ENCODE measurements around the gene SIGLEC14. TPM values are rescaled to one million over a fixed set of nuclear protein-coding genes. Genes with fewer than 3 reads are reported as not detected.

The SIGLEC14 gene
- total and polyA plus RNA-seq, 2 donors (not counting 3 experiments of a cell fraction or from before 2014, with no cell fraction given): 0.10 TPM; not detected in 1

DNA sequence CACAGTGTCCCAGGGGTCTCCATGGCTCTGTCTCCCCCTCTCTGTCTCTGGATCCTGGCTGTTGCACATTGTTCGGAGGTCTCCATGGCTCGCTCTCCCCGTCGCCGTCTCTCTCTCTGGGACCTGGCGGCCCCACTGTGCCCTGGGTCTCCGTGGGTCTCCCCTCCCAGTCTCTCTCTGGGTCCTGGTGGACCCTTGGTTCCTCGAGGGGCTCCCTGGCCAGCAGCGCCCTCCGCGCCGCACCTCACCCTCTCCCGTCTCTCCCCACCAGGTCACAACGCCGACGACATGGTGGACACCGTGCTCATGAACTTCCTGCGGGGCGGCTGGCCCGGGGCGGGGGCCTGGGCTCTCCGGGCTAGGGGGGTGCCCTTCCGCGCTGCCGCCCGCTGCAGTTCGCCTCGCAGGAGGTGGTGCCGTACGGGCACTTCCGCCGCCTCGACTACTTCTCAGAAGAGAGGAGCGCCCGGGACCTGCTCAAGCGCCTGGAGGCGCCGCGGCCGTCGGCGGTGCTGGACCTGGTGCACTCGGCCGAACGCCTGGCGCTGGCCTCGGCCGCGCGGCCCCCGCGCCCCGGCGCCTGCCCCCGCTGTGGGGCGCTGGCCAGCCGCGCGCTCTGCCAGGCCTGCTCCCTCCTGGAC, 45.6 kb downstream of the SIGLEC14 start:
- H3K4me3 ChIP-seq (replicated peaks in 1 of 3; ENCODE audit: insufficient read depth in 1 of 3, low read depth in 1 of 3, low read length in 3 of 3): no peak overlapping the region
- TF ChIP-seq MYC (IDR thresholded peaks at IDR 0.05; ENCODE audit: low read depth, low read length) (no peak), EZH2 (IDR thresholded peaks at IDR 0.05; ENCODE audit: borderline replicate concordance, low read depth, low read length, severe bottlenecking) (peak; percentile 54)
- H3K27ac ChIP-seq (ENCODE audit: insufficient read depth, low read depth, low read length): no peak overlapping the region
- H3K27me3 ChIP-seq (ENCODE audit: control insufficient read depth in 2 of 2, insufficient read depth in 2 of 2, low read length in 2 of 2): peaks cover 5 to 16% of the 10 kb centered on the region in 2 experiments
- no peaks in the 10 kb centered on the region for H3K9me3 ChIP-seq (replicated peaks; ENCODE audit: control insufficient read depth, insufficient read depth, low read length)
- no peak for DNase-seq (ENCODE audit: low read depth, low spot score)
- no peak overlapping the region for H2AFZ ChIP-seq (ENCODE audit: low read depth, low read length)
- H3K79me2 ChIP-seq (ENCODE audit: control insufficient read depth, insufficient read depth, low read length): no peaks in the 10 kb centered on the region
- H3K9me1 ChIP-seq (replicated peaks; ENCODE audit: control insufficient read depth, extremely low read depth, insufficient read depth, low read length): no peaks in the 10 kb centered on the region
- H4K20me1 ChIP-seq (replicated peaks; ENCODE audit: control insufficient read depth, extremely low read depth, insufficient read depth, low read length): no peaks in the 10 kb centered on the region
- no peaks in the 10 kb centered on the region for H3K4me1 ChIP-seq (ENCODE audit: control insufficient read depth, extremely low read depth, insufficient read depth, low read length)
- intact Hi-C loops (cut with micrococcal nuclease): no loop called here
- H3K9ac ChIP-seq (replicated peaks; ENCODE audit: extremely low read depth, insufficient read depth, low read length): no peak overlapping the region
- H3K36me3 ChIP-seq (ENCODE audit: control insufficient read depth in 2 of 2, extremely low read depth in 1 of 2, insufficient read depth in 2 of 2, low read length in 2 of 2): no peaks in the 10 kb centered on the region
- ChIA-PET POLR2A (no interaction called here), CTCF (interaction anchor here (0.9 to 1.4 kb wide), 3 partner anchors 36 to 95 kb away, joined by 3 read pairs; no protein-coding TSS in a partner anchor)
- dilution Hi-C loops (cut with MboI; ENCODE audit: extremely low pct_ligation_motif_present, low sequenced_read_pairs): no loop called here
- no peak for FAIRE-seq
- BruUV-seq (replicated peaks): no TSS peak
- no peak overlapping the region for H3K4me2 ChIP-seq (ENCODE audit: insufficient read depth, low read length)

DNA sequence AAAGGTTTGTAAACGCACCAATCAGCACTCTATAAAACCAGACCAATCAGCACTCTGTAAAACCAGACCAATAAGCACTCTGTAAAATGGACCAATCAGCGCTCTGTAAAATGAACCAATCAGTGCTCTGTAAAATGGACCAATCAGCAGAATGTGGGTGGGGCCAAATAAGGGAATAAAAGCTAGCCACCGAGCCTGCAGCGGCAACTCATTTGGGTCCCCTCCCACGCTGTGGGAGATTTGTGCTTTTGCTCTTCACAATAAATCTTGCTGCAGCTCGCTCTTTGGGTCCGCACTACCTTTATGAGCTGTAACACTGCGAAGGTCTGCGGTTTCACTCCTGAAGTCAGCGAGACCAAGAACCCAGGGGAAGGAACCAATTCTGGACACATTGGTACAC, 47.5 kb downstream of the SIGLEC14 start:
- ChIA-PET POLR2A (no interaction called here), CTCF (interaction anchor here (1.3 to 2.3 kb wide), 2 partner anchors 9 to 125 kb away, joined by 3 to 6 read pairs; no protein-coding TSS in a partner anchor)
- FAIRE-seq (no peak), DNase-seq (ENCODE audit: low read depth, low spot score) (no peak)
- H3K9me1 ChIP-seq (replicated peaks; ENCODE audit: control insufficient read depth, extremely low read depth, insufficient read depth, low read length): no peaks in the 10 kb centered on the region
- H3K27me3 ChIP-seq (ENCODE audit: control insufficient read depth in 2 of 2, insufficient read depth in 2 of 2, low read length in 2 of 2): peaks cover 5 to 16% of the 10 kb centered on the region in 2 experiments
- TF ChIP-seq FOS (IDR thresholded peaks at IDR 0.05; ENCODE audit: borderline replicate concordance, insufficient read depth, low read length): no peak
- no peak for TF ChIP-seq EZH2 (IDR thresholded peaks at IDR 0.05; ENCODE audit: borderline replicate concordance, low read depth, low read length, severe bottlenecking)
- TF ChIP-seq JUN (IDR thresholded peaks at IDR 0.05; ENCODE audit: borderline replicate concordance, insufficient read depth, insufficient read length, low read depth): no peak
- no peak for TF ChIP-seq POLR2AphosphoS5 (IDR thresholded peaks at IDR 0.05; ENCODE audit: insufficient read depth, low read depth, low read length)
- TF ChIP-seq GATA2 (IDR thresholded peaks at IDR 0.05; ENCODE audit: insufficient read depth, insufficient read length, low read depth, low read length): no peak
- TF ChIP-seq, protein P1, sequence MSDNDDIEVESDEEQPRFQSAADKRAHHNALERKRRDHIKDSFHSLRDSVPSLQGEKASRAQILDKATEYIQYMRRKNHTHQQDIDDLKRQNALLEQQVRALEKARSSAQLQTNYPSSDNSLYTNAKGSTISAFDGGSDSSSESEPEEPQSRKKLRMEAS (IDR thresholded peaks at IDR 0.05; ENCODE audit: insufficient read depth, insufficient read length): no peak
- H3K9ac ChIP-seq (replicated peaks; ENCODE audit: extremely low read depth, insufficient read depth, low read length): no peak overlapping the region
- H3K4me1 ChIP-seq (ENCODE audit: control insufficient read depth, extremely low read depth, insufficient read depth, low read length): no peaks in the 10 kb centered on the region
- no peak overlapping the region for H3K27ac ChIP-seq (ENCODE audit: insufficient read depth, low read depth, low read length)
- H3K4me3 ChIP-seq (replicated peaks in 1 of 3; ENCODE audit: insufficient read depth in 1 of 3, low read depth in 1 of 3, low read length in 3 of 3): no peak overlapping the region
- H3K79me2 ChIP-seq (ENCODE audit: control insufficient read depth, insufficient read depth, low read length): no peaks in the 10 kb centered on the region
- dilution Hi-C loops (cut with MboI; ENCODE audit: extremely low pct_ligation_motif_present, low sequenced_read_pairs) (no loop called here), intact Hi-C loops (cut with micrococcal nuclease) (no loop called here)
- no peaks in the 10 kb centered on the region for H3K36me3 ChIP-seq (ENCODE audit: control insufficient read depth in 2 of 2, extremely low read depth in 1 of 2, insufficient read depth in 2 of 2, low read length in 2 of 2)
- BruUV-seq (replicated peaks): no TSS peak
- H3K9me3 ChIP-seq (replicated peaks; ENCODE audit: control insufficient read depth, insufficient read depth, low read length): no peaks in the 10 kb centered on the region
- no peak overlapping the region for H2AFZ ChIP-seq (ENCODE audit: low read depth, low read length)
- H4K20me1 ChIP-seq (replicated peaks; ENCODE audit: control insufficient read depth, extremely low read depth, insufficient read depth, low read length): no peaks in the 10 kb centered on the region
- H3K4me2 ChIP-seq (ENCODE audit: insufficient read depth, low read length): no peak overlapping the region
